Measurements from ENCODE around the gene ARHGEF37. TPM values are rescaled to one million over a fixed set of nuclear protein-coding genes. Genes with fewer than 3 reads are reported as not detected.

ARHGEF37 gene
- total RNA-seq, 1 experiment from 2014 or later = 0.42 TPM

DNA sequence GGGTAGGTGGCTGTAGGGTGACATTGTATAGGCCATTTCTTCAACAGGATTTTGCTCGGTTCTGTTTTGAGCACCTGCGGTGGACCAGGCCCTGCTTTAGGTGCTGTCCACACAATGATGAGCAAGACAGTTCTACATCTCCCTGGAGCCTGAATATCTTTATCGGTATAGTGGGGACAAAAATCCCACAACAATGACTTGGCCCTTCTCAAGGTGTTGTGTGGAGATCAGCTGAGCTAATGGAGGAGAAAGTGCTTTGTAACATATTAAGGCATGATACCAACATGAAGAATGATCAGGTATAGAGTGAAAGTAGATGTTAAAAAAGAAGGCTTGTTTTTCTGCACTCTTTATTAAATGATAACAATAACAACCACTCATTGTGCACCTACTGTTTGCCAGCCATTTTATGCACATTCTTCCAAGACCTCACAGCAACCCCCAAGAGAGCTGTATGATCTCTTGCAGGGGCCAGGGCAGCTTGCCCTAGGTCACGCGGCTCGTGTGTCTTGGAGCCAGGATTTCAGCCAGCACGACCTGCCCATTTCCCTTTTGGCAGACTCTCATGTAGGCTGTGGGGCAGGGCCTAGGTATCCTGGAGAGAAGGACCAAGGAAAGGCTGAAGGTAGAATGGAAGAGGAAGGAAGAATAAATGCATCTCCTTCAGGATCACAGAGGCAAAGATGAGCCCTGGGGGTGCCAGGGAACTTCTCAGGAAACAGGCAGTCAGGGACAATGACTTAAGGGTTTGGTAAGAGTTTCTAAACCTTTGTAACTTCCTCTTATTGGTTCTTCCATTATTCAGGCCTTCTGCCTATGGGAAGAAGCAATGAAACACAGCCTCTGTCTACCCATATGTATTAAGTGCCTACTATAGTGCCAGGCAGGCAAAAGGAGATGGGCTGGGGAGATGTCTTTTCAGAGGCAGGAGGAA lies 98.8 kb downstream of the ARHGEF37 start:
- WGBS (ENCODE audit: extremely low coverage, insufficient read length, low lambda C conversion rate) = no CpG with 5 or more reads among the region's 7 CpGs
- no peak overlapping the region for H2BK120ac ChIP-seq (ENCODE audit: low read depth, low read length, poor library complexity, severe bottlenecking)
- no peaks in the 10 kb centered on the region for H3K36me3 Mint-ChIP-seq (ENCODE audit: insufficient read depth in 1 of 3, low read depth in 3 of 3)

More for the DNA sequence above, 98.8 kb downstream of the ARHGEF37 start:
- TF ChIP-seq, protein P1, sequence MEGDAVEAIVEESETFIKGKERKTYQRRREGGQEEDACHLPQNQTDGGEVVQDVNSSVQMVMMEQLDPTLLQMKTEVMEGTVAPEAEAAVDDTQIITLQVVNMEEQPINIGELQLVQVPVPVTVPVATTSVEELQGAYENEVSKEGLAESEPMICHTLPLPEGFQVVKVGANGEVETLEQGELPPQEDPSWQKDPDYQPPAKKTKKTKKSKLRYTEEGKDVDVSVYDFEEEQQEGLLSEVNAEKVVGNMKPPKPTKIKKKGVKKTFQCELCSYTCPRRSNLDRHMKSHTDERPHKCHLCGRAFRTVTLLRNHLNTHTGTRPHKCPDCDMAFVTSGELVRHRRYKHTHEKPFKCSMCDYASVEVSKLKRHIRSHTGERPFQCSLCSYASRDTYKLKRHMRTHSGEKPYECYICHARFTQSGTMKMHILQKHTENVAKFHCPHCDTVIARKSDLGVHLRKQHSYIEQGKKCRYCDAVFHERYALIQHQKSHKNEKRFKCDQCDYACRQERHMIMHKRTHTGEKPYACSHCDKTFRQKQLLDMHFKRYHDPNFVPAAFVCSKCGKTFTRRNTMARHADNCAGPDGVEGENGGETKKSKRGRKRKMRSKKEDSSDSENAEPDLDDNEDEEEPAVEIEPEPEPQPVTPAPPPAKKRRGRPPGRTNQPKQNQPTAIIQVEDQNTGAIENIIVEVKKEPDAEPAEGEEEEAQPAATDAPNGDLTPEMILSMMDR (conservative IDR thresholded peaks at IDR 0.05) = no peak
- Mint-ChIP-seq H3K27me3 (ENCODE audit: low read depth) (peaks cover 16% of the 10 kb centered on the region), H3K27ac (peak overlapping the region in 1 of 3 experiments; percentile 59; a peak in 2 of 7 replicates), H3K4me1 (no peaks in the 10 kb centered on the region; a peak in 1 of 4 replicates), H3K4me3 (no peak overlapping the region), H3K9me3 (no peaks in the 10 kb centered on the region)
- H4K8ac ChIP-seq (replicated peaks; ENCODE audit: insufficient read length, low read depth, low read length) = no peak overlapping the region
- no peak overlapping the region for H3T11ph ChIP-seq (ENCODE audit: low read length)
- no peak overlapping the region for H3K23ac ChIP-seq (ENCODE audit: insufficient read length, low read depth, low read length)
- H3K27me3 ChIP-seq (ENCODE audit: insufficient read depth, low read length) = no peaks in the 10 kb centered on the region
- H2BK12ac ChIP-seq (ENCODE audit: insufficient read length, low read depth, low read length) = no peak overlapping the region
- no peak overlapping the region for H3K4me2 ChIP-seq (ENCODE audit: insufficient read depth, insufficient read length, low read length)
- no peaks in the 10 kb centered on the region for H3K9me3 ChIP-seq (ENCODE audit: control insufficient read depth, low read depth, low read length)
- no peaks in the 10 kb centered on the region for H3K79me2 ChIP-seq (ENCODE audit: insufficient read depth, low read length)
- H3K27ac ChIP-seq (ENCODE audit: insufficient read length, low read depth, low read length) = no peak overlapping the region
- no peak overlapping the region for H2BK15ac ChIP-seq (ENCODE audit: low read depth, low read length)
- H3K9ac ChIP-seq (ENCODE audit: extremely low read depth, insufficient read length, low read length) = no peak overlapping the region
- no peaks in the 10 kb centered on the region for H3K4me1 ChIP-seq (ENCODE audit: insufficient read depth, low read length)
- H4K5ac ChIP-seq (ENCODE audit: insufficient read length, low read depth, low read length) = no peak overlapping the region
- H2AK5ac ChIP-seq (ENCODE audit: insufficient read length, low read length) = no peak overlapping the region
- DNase-seq = no peak
- no peak overlapping the region for H2BK5ac ChIP-seq (ENCODE audit: insufficient read length, low read length)
- H2AFZ ChIP-seq (ENCODE audit: low read length) = no peak overlapping the region
- no peaks in the 10 kb centered on the region for H3K79me1 ChIP-seq (ENCODE audit: insufficient read depth, low read depth, low read length, poor library complexity, severe bottlenecking)
- H2BK20ac ChIP-seq (ENCODE audit: low read depth, low read length, poor library complexity, severe bottlenecking) = no peak overlapping the region
- no peak overlapping the region; the same call in 1 of the 2 replicates for H3K14ac ChIP-seq (ENCODE audit: insufficient read depth, low read length)
- H3K23me2 ChIP-seq (ENCODE audit: insufficient read length, low read depth, low read length, poor library complexity, severe bottlenecking) = no peaks in the 10 kb centered on the region
- H3K4ac ChIP-seq (ENCODE audit: low read depth, low read length) = no peak overlapping the region
- no peak overlapping the region for H4K91ac ChIP-seq (ENCODE audit: insufficient read length, low read depth, low read length)
- no peak overlapping the region for H3K56ac ChIP-seq (ENCODE audit: insufficient read length, low read depth, low read length)
- H3K18ac ChIP-seq (ENCODE audit: insufficient read length, low read depth, low read length) = no peak overlapping the region
- no peaks in the 10 kb centered on the region for H4K20me1 ChIP-seq (ENCODE audit: control insufficient read depth, insufficient read depth, insufficient read length)
